Keratinocyte (primary cell): Measurements from ENCODE around the gene RIPOR2.

Experiments
- EZH2 ChIP-seq: IDR thresholded peaks from one replicate; pipeline ENCODE4 v1.6.1; 2012; ENCODE audit warnings: inconsistent platforms, mild to moderate bottlenecking, low read length, moderate library complexity
- TF ChIP-seq, protein P1 (sequence below), 3 experiments: IDR thresholded peaks in 1 of 3; conservative IDR thresholded peaks in 1 of 3; optimal IDR thresholded peaks in 1 of 3; 2 replicates in 2 of 3; 3 replicates in 1 of 3; pipeline versions ENCODE3 to v1.5.1; 2011; ENCODE audit warnings: low read length in 3 of 3, mild to moderate bottlenecking in 3 of 3, moderate library complexity in 2 of 3, control low read depth in 1 of 3, inconsistent platforms in 1 of 3; ENCODE audit not compliant: insufficient read depth in 2 of 3; ENCODE audit errors: extremely low read depth in 1 of 3

DNA sequence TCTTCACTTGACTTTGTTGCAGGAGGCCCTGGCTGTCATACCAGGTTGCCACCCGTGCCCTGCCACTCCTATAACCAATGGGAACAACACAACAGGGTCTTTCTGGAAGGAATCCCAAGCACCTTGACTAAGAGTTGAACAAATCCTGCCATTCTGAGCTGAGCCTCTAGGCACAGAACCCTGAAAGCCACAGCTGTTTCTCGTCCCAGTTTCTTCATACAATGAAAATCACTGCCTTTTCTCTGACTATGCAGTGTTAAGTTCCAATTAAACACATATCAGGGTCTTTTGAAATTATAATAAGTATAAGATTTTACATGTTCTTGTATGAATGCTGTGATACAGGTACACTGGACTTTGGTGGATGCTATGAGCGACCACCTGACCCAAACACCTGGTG lies 54.4 kb downstream of the RIPOR2 start:
- TF ChIP-seq, protein P1, sequence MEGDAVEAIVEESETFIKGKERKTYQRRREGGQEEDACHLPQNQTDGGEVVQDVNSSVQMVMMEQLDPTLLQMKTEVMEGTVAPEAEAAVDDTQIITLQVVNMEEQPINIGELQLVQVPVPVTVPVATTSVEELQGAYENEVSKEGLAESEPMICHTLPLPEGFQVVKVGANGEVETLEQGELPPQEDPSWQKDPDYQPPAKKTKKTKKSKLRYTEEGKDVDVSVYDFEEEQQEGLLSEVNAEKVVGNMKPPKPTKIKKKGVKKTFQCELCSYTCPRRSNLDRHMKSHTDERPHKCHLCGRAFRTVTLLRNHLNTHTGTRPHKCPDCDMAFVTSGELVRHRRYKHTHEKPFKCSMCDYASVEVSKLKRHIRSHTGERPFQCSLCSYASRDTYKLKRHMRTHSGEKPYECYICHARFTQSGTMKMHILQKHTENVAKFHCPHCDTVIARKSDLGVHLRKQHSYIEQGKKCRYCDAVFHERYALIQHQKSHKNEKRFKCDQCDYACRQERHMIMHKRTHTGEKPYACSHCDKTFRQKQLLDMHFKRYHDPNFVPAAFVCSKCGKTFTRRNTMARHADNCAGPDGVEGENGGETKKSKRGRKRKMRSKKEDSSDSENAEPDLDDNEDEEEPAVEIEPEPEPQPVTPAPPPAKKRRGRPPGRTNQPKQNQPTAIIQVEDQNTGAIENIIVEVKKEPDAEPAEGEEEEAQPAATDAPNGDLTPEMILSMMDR (optimal IDR thresholded peaks at IDR 0.05 in 1 of 3, IDR thresholded peaks at IDR 0.05 in 1 of 3, conservative IDR thresholded peaks at IDR 0.05 in 1 of 3; ENCODE audit: extremely low read depth in 1 of 3, insufficient read depth in 2 of 3, low read length in 3 of 3): no peak
- no peak for TF ChIP-seq EZH2
